ENCODE measurements around the gene KASH5. TPM values are rescaled to one million over a fixed set of nuclear protein-coding genes. Genes with fewer than 3 reads are reported as not detected.

KASH5 gene
- total and polyA plus RNA-seq, 12 donors: not detected

DNA sequence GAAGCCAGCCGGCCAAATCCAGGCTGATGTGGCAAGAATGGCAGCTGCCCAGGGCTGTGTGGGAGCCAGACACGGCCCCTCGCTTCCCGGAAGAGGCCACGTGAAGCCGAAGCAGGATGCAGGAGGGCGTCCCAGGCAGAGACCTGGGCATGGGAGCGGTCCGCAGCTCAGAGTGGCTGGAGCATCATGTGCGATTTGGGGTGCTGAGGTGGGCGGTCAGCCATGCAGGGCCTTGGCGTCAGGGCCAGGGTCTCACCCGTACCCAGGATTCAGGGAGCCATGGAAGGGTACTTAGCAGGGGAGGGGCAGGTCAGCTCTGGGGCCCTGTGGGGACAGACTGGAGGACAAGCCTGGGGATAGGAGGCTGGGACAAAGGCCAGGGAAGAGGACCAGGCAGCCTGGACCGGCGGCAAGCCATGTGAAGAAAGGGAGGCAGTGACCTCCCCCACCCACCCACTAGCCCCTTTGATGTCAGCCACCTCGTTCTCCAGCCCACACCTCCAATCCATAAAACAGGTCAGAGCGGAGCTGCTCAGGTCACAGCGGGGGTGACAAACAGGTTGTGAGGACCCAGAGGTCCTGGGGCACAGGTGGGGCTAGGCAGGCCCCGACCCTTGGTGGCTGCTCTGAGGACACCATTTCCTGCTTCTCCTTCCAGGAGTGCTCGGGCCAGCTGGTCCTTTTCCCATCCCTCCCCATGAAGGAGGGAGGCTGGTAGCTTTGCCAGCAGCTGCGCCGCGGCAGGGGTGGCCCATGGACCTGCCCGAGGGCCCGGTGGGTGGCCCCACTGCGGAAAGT lies 2.3 kb downstream of the KASH5 start:
- WGBS, 2 donors: 61 to 71% methylated on average over 26 of the region's 26 CpGs
- intact Hi-C loops (cut with DNase I): loop anchor here in 5 of 10 donors (5.0 to 10.0 kb wide), 5 partner anchors 47 to 182 kb away; partner anchors contain the start of gene SLC17A7 (in 1 of the 5)
- no peaks in the 10 kb centered on the region for H3K36me3 ChIP-seq
- no peak overlapping the region for H3K27ac ChIP-seq
- H3K9me3 ChIP-seq: no peaks in the 10 kb centered on the region
- TF ChIP-seq, protein P1, sequence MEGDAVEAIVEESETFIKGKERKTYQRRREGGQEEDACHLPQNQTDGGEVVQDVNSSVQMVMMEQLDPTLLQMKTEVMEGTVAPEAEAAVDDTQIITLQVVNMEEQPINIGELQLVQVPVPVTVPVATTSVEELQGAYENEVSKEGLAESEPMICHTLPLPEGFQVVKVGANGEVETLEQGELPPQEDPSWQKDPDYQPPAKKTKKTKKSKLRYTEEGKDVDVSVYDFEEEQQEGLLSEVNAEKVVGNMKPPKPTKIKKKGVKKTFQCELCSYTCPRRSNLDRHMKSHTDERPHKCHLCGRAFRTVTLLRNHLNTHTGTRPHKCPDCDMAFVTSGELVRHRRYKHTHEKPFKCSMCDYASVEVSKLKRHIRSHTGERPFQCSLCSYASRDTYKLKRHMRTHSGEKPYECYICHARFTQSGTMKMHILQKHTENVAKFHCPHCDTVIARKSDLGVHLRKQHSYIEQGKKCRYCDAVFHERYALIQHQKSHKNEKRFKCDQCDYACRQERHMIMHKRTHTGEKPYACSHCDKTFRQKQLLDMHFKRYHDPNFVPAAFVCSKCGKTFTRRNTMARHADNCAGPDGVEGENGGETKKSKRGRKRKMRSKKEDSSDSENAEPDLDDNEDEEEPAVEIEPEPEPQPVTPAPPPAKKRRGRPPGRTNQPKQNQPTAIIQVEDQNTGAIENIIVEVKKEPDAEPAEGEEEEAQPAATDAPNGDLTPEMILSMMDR (IDR thresholded peaks at IDR 0.05): no peak
- H3K27me3 ChIP-seq: peaks cover 1 to 47% (median 5%) of the 10 kb centered on the region in 7 donors
- no peak overlapping the region for H3K4me3 ChIP-seq
- DNase-seq (no peak), ATAC-seq (no peak)
- peaks cover 0 to 6% (median 0%) of the 10 kb centered on the region in 9 donors for H3K4me1 ChIP-seq

DNA sequence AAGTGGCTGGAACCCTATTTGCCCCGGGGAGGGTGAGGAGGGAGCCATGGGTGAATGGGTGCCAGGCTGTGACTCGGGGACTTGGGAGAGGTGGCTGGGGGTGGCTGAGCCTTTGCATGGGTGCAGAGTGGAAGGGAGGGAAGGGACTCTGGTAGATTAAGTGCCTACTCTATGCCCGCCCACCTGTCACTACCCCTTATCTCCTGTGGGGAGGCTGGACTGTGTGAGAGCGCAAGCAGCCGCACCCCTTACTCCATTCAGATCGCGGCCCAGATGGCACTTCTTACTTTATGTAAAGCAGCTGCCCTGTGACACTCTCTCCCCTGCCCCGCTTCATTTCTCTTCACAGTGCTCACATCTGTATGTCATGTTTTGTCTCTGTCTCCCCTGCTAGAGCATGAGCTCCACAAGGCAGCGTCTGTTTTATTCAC lies 2.9 kb downstream of the KASH5 start:
- Histone ChIP-seq H3K36me3 (no peaks in the 10 kb centered on the region), H3K4me3 (no peak overlapping the region), H3K27me3 (peaks cover 4 to 48% (median 9%) of the 10 kb centered on the region in 7 donors), H3K27ac (no peak overlapping the region), H3K4me1 (peaks cover 0 to 6% (median 0%) of the 10 kb centered on the region in 9 donors), H3K9me3 (no peaks in the 10 kb centered on the region)
- TF ChIP-seq, protein P1 (IDR thresholded peaks at IDR 0.05): no peak
- intact Hi-C loops (cut with DNase I): loop anchor here in 5 of 10 donors (5.0 to 10.0 kb wide), 5 partner anchors 46 to 181 kb away; partner anchors contain the start of gene SLC17A7 (in 1 of the 5)
- ATAC-seq: no peak
- DNase-seq: no peak
- 37 to 39% methylated on average over 9 of the region's 9 CpGs for WGBS, 2 donors

DNA sequence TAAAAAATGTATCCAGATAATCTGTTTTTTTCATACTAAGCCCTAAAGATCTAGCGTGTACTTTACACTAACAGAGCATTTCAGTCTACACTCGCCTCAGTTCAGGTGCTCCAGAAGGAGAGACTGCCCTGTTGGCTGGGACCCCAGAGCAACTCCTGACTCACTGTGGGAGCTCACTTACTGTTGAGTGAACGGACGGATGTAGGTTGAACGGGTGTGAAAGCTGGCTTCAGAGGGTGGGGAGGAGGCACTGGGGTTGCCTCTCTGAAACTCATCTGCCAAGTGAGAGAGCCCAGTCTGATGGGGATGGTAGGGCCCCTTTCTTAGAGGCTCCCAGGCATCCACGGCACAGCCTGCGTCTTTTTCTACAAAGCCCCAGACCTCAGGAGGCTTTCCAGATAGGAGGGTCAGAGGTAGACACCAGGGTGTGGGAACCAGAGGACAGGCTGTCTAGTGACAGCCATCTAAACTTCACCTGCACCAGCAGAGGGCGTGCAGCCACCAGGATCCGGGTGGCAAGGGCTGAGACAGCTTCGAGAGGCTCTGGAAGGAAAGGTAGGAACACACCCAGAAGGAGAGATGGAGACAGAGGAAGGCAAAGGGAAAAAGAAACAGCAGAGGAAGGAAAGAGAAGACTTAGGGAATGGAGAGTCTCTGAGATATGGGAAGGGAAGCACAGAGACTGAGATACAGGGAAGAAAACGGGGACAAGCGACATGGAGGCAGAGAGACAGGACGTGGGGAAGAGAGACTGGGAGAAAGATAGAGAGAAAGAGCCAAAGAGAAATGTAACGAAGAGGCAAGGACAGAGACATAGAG lies 3.7 kb downstream of the KASH5 start:
- H3K4me3 ChIP-seq: no peak overlapping the region
- peaks cover 4 to 48% (median 9%) of the 10 kb centered on the region in 7 donors for H3K27me3 ChIP-seq
- DNase-seq (peak; percentile 73 to 80), ATAC-seq (peak; percentile 68 to 91 (median 84))
- 23% methylated on average over 14 of the region's 14 CpGs for WGBS, 2 donors
- intact Hi-C loops (cut with DNase I): loop anchor here (1.0 to 10.0 kb wide), 7 partner anchors 46 to 181 kb away; partner anchors contain the start of gene SLC17A7 (in 1 of the 10)
- no peak overlapping the region for H3K27ac ChIP-seq
- TF ChIP-seq, protein P1 (IDR thresholded peaks at IDR 0.05): peak; percentile 65 to 90 (median 83)
- no peaks in the 10 kb centered on the region for H3K9me3 ChIP-seq
- peaks cover 0 to 6% (median 0%) of the 10 kb centered on the region in 9 donors for H3K4me1 ChIP-seq
- H3K36me3 ChIP-seq: no peaks in the 10 kb centered on the region

DNA sequence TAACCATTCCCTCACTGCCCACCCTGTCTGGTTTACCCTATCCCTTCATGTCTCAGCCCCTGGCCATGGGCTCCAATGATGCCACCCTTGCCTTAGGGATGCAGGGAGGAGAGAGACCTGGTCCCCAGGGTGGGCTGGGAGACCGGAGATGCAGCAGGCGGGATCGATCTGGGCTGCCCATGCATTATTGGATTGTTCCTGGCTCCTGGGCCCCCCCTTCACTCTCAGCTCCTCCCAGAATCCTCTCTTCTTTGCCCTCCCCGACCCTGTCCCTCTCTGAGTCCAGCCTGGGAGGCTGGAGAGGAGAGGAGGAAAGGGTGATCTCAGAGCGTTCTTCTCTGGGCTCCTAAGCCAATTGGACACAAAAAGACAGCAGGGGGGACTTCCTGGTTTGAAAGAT lies 5.8 kb downstream of the KASH5 start:
- 38 to 53% methylated on average over 5 of the region's 5 CpGs for WGBS, 2 donors
- no peak for DNase-seq
- Histone ChIP-seq H3K36me3 (no peaks in the 10 kb centered on the region), H3K4me3 (no peak overlapping the region), H3K27me3 (peaks cover 5 to 46% (median 13%) of the 10 kb centered on the region in 7 donors), H3K4me1 (peaks cover 0 to 6% (median 0%) of the 10 kb centered on the region in 9 donors), H3K27ac (no peak overlapping the region), H3K9me3 (no peaks in the 10 kb centered on the region)
- TF ChIP-seq, protein P1 (IDR thresholded peaks at IDR 0.05): no peak
- intact Hi-C loops (cut with DNase I): loop anchor here in 6 of 10 donors (2.0 to 10.0 kb wide), 6 partner anchors 43 to 178 kb away; partner anchors contain the start of gene SLC17A7 (in 1 of the 6)
- ATAC-seq: no peak

Measured in heart right ventricle (tissue), 16 donors.